Fibroblast of villous mesenchyme (primary cell): ENCODE measurements around the gene CBX1. TPM values are rescaled to one million over a fixed set of nuclear protein-coding genes. Genes with fewer than 3 reads are reported as not detected.

ENCODE experiments used
- DNase-seq: peaks from one replicate; pipeline ENCODE4 v3.0.0-alpha.2; 2010; ENCODE audit warnings: low read depth
- H3K4me3 ChIP-seq: 2 replicates; pipeline ENCODE4 v1.5.1; 2011; ENCODE audit warnings: low read depth, mild to moderate bottlenecking, low read length
- CTCF ChIP-seq: IDR thresholded peaks from 2 replicates; pipeline ENCODE4 v1.5.1; 2012; ENCODE audit warnings: low read depth, mild to moderate bottlenecking, low read length; ENCODE audit not compliant: insufficient read depth
- total RNA-seq: library from RNA; depleted of rRNA; stranded (reverse); fragments of >200 nt; gene quantifications from 2 replicates; pipeline ENCODE4 v1.2.3, GENCODE V29; 2012

The CBX1 gene
- total RNA-seq, 1 donor = 60.9 TPM

GRCh38 chr17:48102043-48102750, 919 bp upstream of the CBX1 start:
- no peak overlapping the region for H3K4me3 ChIP-seq
- DNase-seq = no peak
- no peak for TF ChIP-seq CTCF

- peak; percentile 65 for DNase-seq
- peak overlapping the region; percentile 92 for H3K4me3 ChIP-seq
- no peak for TF ChIP-seq CTCF
Observed at GRCh38 chr17:48100591-48101011, 677 bp downstream of the CBX1 start.

GRCh38 chr17:48100160-48100559, 1.1 kb downstream of the CBX1 start:
- DNase-seq = peak; percentile 42
- TF ChIP-seq CTCF = no peak
- H3K4me3 ChIP-seq = peak overlapping the region; percentile 92

- no peak overlapping the region for H3K4me3 ChIP-seq
Observed at GRCh38 chr17:48095611-48096010, 5.7 kb downstream of the CBX1 start.

GRCh38 chr17:48093341-48094045, 7.8 kb downstream of the CBX1 start:
- no peak for TF ChIP-seq CTCF
- H3K4me3 ChIP-seq = no peak overlapping the region

More at GRCh38 chr17:48095611-48096010, 5.7 kb downstream of the CBX1 start:
- TF ChIP-seq CTCF = no peak
- no peak for DNase-seq

GRCh38 chr17:48084932-48085331, 16.3 kb downstream of the CBX1 start:
- no peak for TF ChIP-seq CTCF
- no peak overlapping the region for H3K4me3 ChIP-seq
- DNase-seq = no peak

More at GRCh38 chr17:48093341-48094045, 7.8 kb downstream of the CBX1 start:
- DNase-seq = no peak
